Mucosa of rectum (tissue), 2 donors: ENCODE data around the gene OR10AD1.

ENCODE experiments used
- H3K27ac ChIP-seq, 2 donors: one replicate each; pipeline ENCODE4 v1.7.0; 2013; ENCODE audit warnings: inconsistent platforms in 2 of 2, low read depth in 2 of 2, low read length in 2 of 2
- H3K27me3 ChIP-seq, 2 donors: one replicate each; pipeline ENCODE4 v1.7.0; 2013; ENCODE audit warnings: low read length in 2 of 2; ENCODE audit not compliant: control insufficient read depth in 2 of 2, insufficient read depth in 2 of 2
- H3K36me3 ChIP-seq, 2 donors: one replicate each; pipeline ENCODE4 v1.7.0; 2013; ENCODE audit warnings: low read length in 2 of 2; ENCODE audit not compliant: control insufficient read depth in 2 of 2, insufficient read depth in 2 of 2
- H3K4me1 ChIP-seq, 2 donors: one replicate each; pipeline ENCODE4 v1.7.0; 2013; ENCODE audit warnings: low read length in 2 of 2, mild to moderate bottlenecking in 1 of 2; ENCODE audit not compliant: control insufficient read depth in 2 of 2, insufficient read depth in 2 of 2
- H3K4me3 ChIP-seq, 2 donors: one replicate each; pipeline ENCODE4 v1.7.0; 2013; ENCODE audit warnings: low read length in 2 of 2
- H3K9ac ChIP-seq, 2 donors: one replicate each; pipeline ENCODE4 v1.7.0; 2013; ENCODE audit warnings: low read length in 2 of 2, low read depth in 1 of 2, mild to moderate bottlenecking in 1 of 2
- H3K9me3 ChIP-seq, 2 donors: one replicate each; pipeline ENCODE4 v1.7.0; 2013; ENCODE audit warnings: low read length in 2 of 2; ENCODE audit not compliant: control insufficient read depth in 2 of 2
- donor health status: healthy.
- donor health status: Normal muscosa, but diverticular disease.

OR10AD1 gene

GRCh38 chr12:48193623-48194022 lies 9.5 kb downstream of the OR10AD1 start:
- H3K27ac ChIP-seq: no peak overlapping the region

DNA sequence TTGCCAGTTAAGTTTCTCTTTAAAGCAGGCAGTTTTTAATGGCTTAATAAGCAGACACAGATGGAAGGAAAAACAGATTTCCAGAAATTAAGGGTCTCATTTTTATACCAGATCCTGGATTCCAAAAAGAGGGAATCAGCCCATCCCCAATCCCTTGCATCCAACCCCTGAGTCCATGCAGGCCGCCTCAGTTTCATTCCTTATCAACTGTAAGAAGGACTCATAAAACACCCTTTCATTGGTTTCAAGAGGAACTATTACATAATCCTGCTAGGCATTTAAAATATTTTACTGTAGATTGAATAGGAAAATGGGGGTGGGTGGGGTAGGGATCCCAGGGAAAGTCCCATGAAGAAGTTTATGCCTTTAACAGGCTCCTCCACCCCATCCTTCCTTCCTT lies 10.2 kb downstream of the OR10AD1 start:
- H3K9ac ChIP-seq: no peak overlapping the region
- no peaks in the 10 kb centered on the region for H3K36me3 ChIP-seq
- H3K9me3 ChIP-seq: no peaks in the 10 kb centered on the region
- H3K27me3 ChIP-seq: peaks cover 2 to 3% of the 10 kb centered on the region in 2 donors
- H3K4me1 ChIP-seq: peaks cover 4% of the 10 kb centered on the region in 2 donors
- H3K4me3 ChIP-seq: no peak overlapping the region
- no peak overlapping the region for H3K27ac ChIP-seq

More at GRCh38 chr12:48193623-48194022, 9.5 kb downstream of the OR10AD1 start:
- Histone ChIP-seq H3K4me3 (no peak overlapping the region), H3K9ac (no peak overlapping the region), H3K9me3 (no peaks in the 10 kb centered on the region), H3K36me3 (no peaks in the 10 kb centered on the region), H3K4me1 (peaks cover 4 to 7% of the 10 kb centered on the region in 2 donors), H3K27me3 (peaks cover 0 to 3% of the 10 kb centered on the region in 2 donors)

DNA sequence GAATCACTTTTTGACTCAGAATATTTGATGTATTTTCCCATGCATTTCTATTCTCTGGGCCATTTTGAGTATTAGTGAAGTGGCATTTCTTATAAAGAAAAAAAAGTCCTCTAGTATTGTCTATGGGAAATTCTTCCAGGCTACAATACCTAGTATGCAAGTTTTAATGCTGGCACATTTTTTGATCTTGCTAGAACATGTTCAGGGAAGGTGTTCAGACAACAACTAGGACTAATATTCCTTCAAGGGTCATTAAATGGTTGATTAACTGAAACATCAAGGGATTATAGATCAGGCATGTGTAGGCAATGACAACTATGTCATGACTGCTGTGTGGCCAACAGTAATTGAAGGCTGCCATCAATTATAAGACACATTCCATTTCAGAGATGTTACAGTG lies 12.0 kb downstream of the OR10AD1 start:
- Histone ChIP-seq H3K9me3 (no peaks in the 10 kb centered on the region), H3K27ac (no peak overlapping the region), H3K36me3 (no peaks in the 10 kb centered on the region), H3K4me3 (no peak overlapping the region), H3K9ac (no peak overlapping the region), H3K4me1 (no peaks in the 10 kb centered on the region), H3K27me3 (peaks cover 3% of the 10 kb centered on the region in 2 donors)

DNA sequence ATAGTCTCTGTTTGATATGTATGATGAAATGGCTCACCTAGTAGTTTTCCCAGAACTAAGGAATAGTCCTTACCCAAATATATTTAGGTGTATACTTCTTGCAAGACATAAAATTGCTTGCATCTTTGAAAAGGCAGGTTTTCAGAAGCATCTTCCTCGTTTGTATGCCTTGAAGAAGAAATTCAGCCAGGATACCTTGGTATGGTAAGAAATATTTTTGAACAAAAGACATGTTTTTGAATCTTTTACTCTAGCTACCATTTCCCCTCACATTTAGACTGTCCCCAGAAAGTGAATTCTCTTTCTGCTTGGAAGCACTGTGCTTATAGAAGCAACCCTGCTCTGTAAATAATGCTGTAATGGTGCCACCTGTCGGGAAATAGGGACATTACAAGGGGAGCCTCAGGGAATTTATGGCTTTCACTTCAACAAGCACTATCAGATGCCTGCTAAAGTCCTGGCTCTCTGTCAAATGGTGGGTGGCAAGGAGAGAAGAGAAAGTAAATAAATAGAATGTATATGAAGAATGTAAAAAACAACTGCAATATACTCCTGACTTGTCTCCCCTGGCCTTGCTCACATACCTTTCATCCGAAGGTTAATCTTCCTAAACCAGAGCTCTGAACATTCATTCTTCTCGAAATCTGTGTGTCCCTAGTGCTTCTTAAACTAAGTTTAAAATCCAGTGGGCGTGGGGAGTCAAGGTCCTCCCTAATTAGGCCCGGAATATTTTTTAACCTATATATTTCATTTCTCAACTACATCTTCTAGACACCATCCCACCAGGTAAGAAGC lies 13.6 kb downstream of the OR10AD1 start:
- H3K27ac ChIP-seq: no peak overlapping the region
- no peaks in the 10 kb centered on the region for H3K9me3 ChIP-seq
- no peaks in the 10 kb centered on the region for H3K4me1 ChIP-seq
- no peak overlapping the region for H3K4me3 ChIP-seq
- H3K27me3 ChIP-seq: peaks cover 10 to 13% of the 10 kb centered on the region in 2 donors
- H3K9ac ChIP-seq: no peak overlapping the region
- H3K36me3 ChIP-seq: no peaks in the 10 kb centered on the region

- peaks cover 0 to 2% of the 10 kb centered on the region in 2 donors for H3K4me1 ChIP-seq
- no peak overlapping the region for H3K9ac ChIP-seq
- peaks cover 14 to 16% of the 10 kb centered on the region in 2 donors for H3K27me3 ChIP-seq
- H3K27ac ChIP-seq: no peak overlapping the region
- H3K4me3 ChIP-seq: no peak overlapping the region
- H3K9me3 ChIP-seq: no peaks in the 10 kb centered on the region
- H3K36me3 ChIP-seq: no peaks in the 10 kb centered on the region
Measured at GRCh38 chr12:48187916-48188695, 15.0 kb downstream of the OR10AD1 start.

DNA sequence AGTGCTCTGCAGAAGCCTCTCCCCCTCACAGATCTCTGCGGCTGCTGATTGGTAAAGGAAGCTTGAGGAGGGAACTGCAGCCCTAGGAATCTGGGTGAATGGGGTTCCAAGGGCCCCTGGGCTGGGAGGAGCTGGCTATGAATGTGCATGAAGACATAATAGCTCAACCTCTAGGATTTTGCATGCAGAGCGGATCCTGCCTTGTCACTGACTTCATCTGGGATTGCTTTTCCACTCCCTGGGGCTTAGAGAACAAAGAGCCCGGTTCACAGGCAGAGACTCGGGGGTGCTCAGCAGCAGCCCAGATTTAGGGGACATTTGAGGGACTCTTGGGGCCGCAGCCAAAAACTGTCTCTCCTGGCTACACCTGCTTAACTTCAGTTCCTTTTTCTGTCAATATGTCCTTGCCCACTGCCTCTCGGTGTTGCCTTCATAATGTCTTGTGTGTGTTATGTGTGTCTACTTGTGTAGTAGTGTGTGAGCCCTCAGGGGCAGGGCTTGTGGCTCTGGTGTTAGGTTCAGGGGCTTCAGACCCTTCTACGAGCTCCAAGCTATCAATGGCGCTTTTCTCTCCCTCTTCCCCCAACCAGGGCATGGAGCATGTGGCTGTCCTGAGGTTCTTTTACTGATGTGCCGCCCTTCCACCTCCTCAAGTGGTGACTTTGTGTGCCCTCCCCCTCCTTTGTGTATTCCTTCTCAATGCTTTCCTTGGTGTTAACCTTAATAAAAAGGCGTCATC lies 17.7 kb downstream of the OR10AD1 start:
- H3K4me1 ChIP-seq: peaks cover 0 to 9% of the 10 kb centered on the region in 2 donors
- no peak overlapping the region for H3K27ac ChIP-seq
- H3K9ac ChIP-seq: no peak overlapping the region
- no peaks in the 10 kb centered on the region for H3K36me3 ChIP-seq
- H3K9me3 ChIP-seq: no peaks in the 10 kb centered on the region
- H3K4me3 ChIP-seq: no peak overlapping the region
- H3K27me3 ChIP-seq: peaks cover 31 to 37% of the 10 kb centered on the region in 2 donors

DNA sequence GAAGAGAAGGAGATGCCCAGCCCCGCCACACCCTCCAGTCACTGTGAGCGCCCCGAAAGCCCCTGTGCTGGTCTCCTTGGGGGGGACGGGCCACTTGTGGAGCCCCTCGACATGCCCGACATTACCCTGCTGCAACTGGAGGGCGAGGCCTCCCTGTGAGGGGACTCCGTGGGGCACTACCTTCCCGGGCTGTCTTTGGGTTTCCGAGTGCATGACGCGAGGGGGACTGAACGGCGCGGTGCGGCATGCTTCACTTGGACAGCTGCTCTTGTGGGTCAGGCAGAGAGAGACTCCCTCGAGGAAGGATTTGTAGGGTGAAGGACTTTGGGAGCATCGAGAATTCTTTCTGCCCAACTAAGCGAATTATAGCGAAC lies 18.6 kb downstream of the OR10AD1 start:
- Histone ChIP-seq H3K4me3 (no peak overlapping the region), H3K9me3 (no peaks in the 10 kb centered on the region), H3K36me3 (no peaks in the 10 kb centered on the region), H3K27me3 (peaks cover 31 to 42% of the 10 kb centered on the region in 2 donors), H3K9ac (no peak overlapping the region), H3K4me1 (peaks cover 0 to 9% of the 10 kb centered on the region in 2 donors), H3K27ac (no peak overlapping the region)

DNA sequence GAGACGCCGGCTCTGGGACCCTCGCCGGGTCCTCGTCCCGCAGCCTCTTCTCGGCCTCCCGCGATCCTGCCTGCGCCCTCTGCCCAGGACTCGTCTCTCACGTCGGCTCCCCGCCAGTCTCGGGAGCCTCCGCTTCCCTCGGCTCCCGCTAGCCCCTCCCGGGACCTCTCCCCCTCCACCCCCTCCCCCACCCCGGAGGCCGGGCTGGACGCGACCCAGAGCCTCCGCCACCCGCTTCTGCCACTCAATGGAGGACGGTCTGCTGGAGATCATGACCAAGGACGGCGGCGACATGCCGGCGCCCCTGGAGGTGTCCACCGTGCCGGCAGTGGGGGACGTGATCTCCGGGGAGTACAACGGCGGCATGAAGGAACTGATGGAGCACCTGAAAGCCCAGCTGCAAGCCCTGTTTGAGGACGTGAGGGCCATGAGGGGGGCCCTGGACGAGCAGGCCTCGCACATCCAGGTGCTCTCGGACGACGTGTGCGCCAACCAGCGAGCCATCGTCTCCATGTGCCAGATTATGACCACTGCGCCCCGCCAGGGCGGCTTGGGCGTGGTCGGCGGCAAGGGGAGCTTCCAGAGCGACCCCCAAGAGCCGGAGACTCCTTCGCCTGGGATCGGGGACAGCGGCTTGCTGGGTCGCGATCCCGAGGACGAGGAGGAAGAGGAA lies 19.1 kb downstream of the OR10AD1 start:
- Histone ChIP-seq H3K27ac (no peak overlapping the region), H3K9me3 (no peaks in the 10 kb centered on the region), H3K4me3 (peak overlapping the region; percentile 70 to 83), H3K27me3 (peaks cover 31 to 42% of the 10 kb centered on the region in 2 donors), H3K9ac (no peak overlapping the region), H3K36me3 (no peaks in the 10 kb centered on the region), H3K4me1 (peaks cover 0 to 9% of the 10 kb centered on the region in 2 donors)

GRCh38 chr12:48183091-48183875 lies 19.8 kb downstream of the OR10AD1 start, which contains the start of gene CCDC184:
Gene CCDC184 (plus strand): TSS chr12:48183644. CDS start chr12:48184123, 479 bp downstream.
- Histone ChIP-seq H3K36me3 (no peaks in the 10 kb centered on the region), H3K27ac (no peak within 1 kb of the TSS), H3K27me3 (peaks cover 31 to 42% of the 10 kb centered on the region in 2 donors), H3K4me3 (peak within 1 kb of the TSS; percentile 70 to 83), H3K4me1 (peaks cover 0 to 9% of the 10 kb centered on the region in 2 donors), H3K9ac (peak within 1 kb of the TSS in 1 of 2 donors; percentile 26), H3K9me3 (no peaks in the 10 kb centered on the region)
